ENCODE measurements around the gene TBCCD1. TPM values are rescaled to one million over a fixed set of nuclear protein-coding genes. Genes with fewer than 3 reads are reported as not detected.

The TBCCD1 gene
- total RNA-seq, 1 donor from 2014 or later = 6.4 TPM

DNA sequence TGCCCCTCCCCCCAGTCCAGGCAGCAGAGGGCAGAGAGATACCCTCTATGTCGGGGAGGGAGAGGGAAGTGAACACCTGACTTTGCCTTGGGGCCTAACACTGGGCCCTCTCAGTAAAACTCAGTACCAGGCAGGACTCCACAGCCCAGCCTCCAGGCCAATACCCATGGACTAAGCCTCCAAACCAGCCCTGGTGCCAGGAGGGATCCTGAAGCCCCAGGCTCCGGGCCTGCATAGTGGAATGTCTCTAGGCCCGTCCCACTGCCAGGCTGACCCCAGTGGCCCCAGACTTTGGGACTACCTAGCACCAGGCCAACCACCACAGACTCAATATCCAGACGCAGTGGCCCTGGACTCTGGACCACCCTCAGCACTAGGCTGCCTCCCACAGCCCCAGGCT, 69.5 kb downstream of the TBCCD1 start:
- no peak for ATAC-seq

DNA sequence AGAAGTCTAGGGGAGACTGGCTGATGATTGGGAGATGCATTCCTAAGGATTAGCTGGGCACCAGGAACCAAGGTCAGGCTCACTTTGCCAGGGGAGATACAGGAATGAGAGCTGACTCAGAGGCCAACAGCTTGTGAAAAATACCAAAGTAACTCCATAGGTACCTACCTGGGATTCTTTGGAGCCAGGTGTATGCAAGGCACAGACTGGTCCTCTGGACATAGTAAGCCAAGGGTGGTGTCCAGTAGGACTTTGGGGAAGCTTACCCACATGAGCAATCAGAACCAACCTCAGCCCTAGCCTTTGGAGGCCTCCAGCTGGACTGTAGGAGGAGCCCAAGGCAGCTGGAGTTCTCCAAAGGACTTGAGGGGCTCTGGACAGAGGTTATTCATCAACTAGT, 70.5 kb downstream of the TBCCD1 start:
- ATAC-seq (no peak), DNase-seq (ENCODE audit: low spot score) (no peak)

More for the DNA sequence above, 69.5 kb downstream of the TBCCD1 start:
- no peak for DNase-seq (ENCODE audit: low spot score)

Other genes with a start within 250 kb of the TBCCD1 start
- gene DGKG, start 205.1 kb downstream of the TBCCD1 start, total RNA-seq = 1.4 TPM
- gene CRYGS, start 23.0 kb downstream of the TBCCD1 start, total RNA-seq = 2.6 TPM
- gene DNAJB11, start 3.4 kb upstream of the TBCCD1 start, total RNA-seq = 35.3 TPM
- 763 TPM for gene AHSG, start 45.7 kb upstream of the TBCCD1 start, total RNA-seq
- 49.9 TPM for gene FETUB, start 73.1 kb upstream of the TBCCD1 start, total RNA-seq
- gene HRG, start 98.7 kb upstream of the TBCCD1 start, total RNA-seq = 324 TPM
- 1,019 TPM for gene KNG1, start 150.0 kb upstream of the TBCCD1 start, total RNA-seq
- gene EIF4A2, start 216.2 kb upstream of the TBCCD1 start, total RNA-seq = 143 TPM
- gene RFC4, start 239.1 kb upstream of the TBCCD1 start, total RNA-seq = 7.1 TPM

Data from left lobe of liver (tissue), 2 donors.